Urinary bladder (tissue), 4 donors: ENCODE measurements around the gene STAG1. TPM values are rescaled to one million over a fixed set of nuclear protein-coding genes. Genes with fewer than 3 reads are reported as not detected.
"Not testable (repeated sequence)": the region's sequence is repeated elsewhere in the genome, so short reads cannot be mapped to it uniquely, and the experiment has no call there.

Source experiments
- DNase-seq: peaks from one replicate; pipeline ENCODE4 v3.0.0-alpha.2; 2015; ENCODE audit errors: extremely low spot score
- H3K27ac ChIP-seq: one replicate; pipeline ENCODE4 v1.5.1; 2013; ENCODE audit warnings: low read depth, mild to moderate bottlenecking, moderate library complexity
- H3K36me3 ChIP-seq: one replicate; pipeline ENCODE4 v1.6.1; 2013; ENCODE audit warnings: mild to moderate bottlenecking, moderate library complexity; ENCODE audit not compliant: insufficient read depth
- H3K4me1 ChIP-seq: one replicate; pipeline ENCODE4 v1.6.1; 2013; ENCODE audit warnings: mild to moderate bottlenecking, moderate library complexity; ENCODE audit not compliant: insufficient read depth
- H3K4me3 ChIP-seq: one replicate; pipeline ENCODE4 v1.5.1; 2013; ENCODE audit warnings: low read depth, low read length
- whole genome bisulfite sequencing: extraction: QIAGEN DNeasy Blood & Tissue Kit; methylation state at CpG from one replicate; pipeline ENCODE4 v1.1.7; 2013; 5-methylcytosine and 5-hydroxymethylcytosine counted together
- polyA plus RNA-seq: library from polyadenylated mRNA; stranded (reverse); fragments of 200-250 nt; gene quantifications from one replicate; pipeline ENCODE4 v1.2.3, GENCODE V29; 2013
- total RNA-seq: library from RNA; depleted of rRNA; stranded (reverse); fragments of >200 nt; gene quantifications from one replicate; pipeline ENCODE4 v1.2.3, GENCODE V29; 2014
- donor health status: healthy with polysubstance abuse.
- donor health status: healthy.

Gene STAG1
- total and polyA plus RNA-seq, 2 donors = 19.3 to 130 TPM

DNA sequence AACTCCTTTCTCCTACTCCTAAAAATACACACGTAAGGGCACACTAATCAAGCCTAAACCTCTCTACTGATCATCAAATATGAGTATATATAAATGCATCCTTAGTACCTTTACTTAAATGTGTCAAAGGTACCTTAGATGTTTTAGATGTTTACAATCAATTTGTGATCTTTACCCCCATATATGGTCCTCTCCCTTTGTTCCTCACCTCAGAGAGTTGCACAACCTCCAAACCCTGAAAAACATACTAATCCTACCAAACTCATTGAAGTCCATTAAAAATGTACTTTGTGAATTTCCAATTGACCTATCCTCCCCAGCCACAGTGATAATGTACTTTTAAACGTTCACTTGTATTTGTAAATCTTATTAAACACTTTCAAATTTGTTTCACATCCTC, 249.1 kb downstream of the STAG1 start:
- DNase-seq = no peak
- H3K4me3 ChIP-seq = no peak overlapping the region
- whole genome bisulfite sequencing = 87% methylated on average over 2 of the region's 2 CpGs
- H3K36me3 ChIP-seq = no peaks in the 10 kb centered on the region
- no peaks in the 10 kb centered on the region for H3K4me1 ChIP-seq
- H3K27ac ChIP-seq = no peak overlapping the region

- no peak overlapping the region for H3K27ac ChIP-seq
- DNase-seq = no peak
- WGBS = 87% methylated on average over 6 of the region's 6 CpGs
- no peak overlapping the region for H3K4me3 ChIP-seq
- no peaks in the 10 kb centered on the region for H3K36me3 ChIP-seq
- H3K4me1 ChIP-seq = no peaks in the 10 kb centered on the region
Measured at GRCh38 chr3:136498919-136499447, 253.2 kb downstream of the STAG1 start.

DNA sequence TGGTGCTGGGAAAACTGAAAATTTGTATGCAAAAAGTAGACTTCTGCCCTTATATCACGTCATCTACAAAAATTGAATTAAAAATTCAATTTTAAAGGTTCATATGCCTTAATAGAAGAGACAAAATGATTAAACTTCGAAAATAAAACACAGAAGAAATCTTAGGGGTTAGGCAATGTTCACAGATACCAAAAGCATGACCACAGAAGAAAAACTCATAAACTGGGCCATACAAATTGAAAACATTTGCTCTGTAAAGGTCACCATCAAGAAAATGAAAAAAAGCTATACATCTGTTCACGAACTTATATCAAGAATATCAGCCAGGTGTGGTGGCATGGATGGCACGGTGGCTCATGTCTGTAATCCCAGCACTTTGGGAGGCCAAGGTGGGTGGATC, 257.0 kb downstream of the STAG1 start:
- H3K4me3 ChIP-seq = no peak overlapping the region
- no peaks in the 10 kb centered on the region for H3K36me3 ChIP-seq
- no peak overlapping the region for H3K27ac ChIP-seq
- H3K4me1 ChIP-seq = no peaks in the 10 kb centered on the region
- WGBS = 97% methylated on average over 4 of the region's 4 CpGs
- DNase-seq = no peak

DNA sequence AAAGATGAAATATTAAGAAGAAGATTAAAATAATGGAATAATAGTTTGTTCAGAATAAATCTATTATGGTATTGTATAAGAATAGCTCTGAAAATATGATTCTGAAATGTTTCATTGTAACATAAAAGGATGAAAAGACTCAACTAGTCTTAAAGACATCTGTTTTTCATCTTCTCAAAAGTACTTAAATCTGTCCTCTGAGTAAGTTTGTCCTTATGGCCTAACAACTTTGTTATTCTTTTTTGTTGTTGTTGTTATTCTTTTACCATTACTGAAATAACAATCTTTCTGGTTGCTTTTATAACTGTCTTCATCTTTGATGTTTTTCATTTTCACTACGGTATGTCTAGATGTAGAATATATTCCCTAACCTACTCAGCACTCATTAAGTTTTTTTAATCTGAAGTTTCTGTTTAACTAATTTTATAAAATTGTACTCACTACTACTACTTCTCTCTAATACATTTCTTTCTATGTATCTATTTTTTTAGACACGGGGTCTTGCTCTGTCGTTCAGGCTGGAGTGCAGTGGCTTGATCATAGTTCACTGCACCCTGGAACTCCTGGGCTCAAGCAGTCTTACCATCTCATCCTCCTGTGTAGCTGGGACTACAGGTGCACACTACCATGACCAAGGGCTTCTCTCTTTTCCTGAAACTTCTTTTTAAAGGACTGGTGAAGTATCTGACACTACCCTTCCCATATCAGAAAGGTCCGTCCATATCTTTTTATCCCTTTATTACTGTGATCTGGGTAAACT, 261.4 kb downstream of the STAG1 start:
- peaks cover 3% of the 10 kb centered on the region for H3K36me3 ChIP-seq

GRCh38 chr3:136485777-136486176, 266.4 kb downstream of the STAG1 start:
- WGBS = 94% methylated on average over 1 of the region's 1 CpG
- Histone ChIP-seq H3K36me3 (peaks cover 3% of the 10 kb centered on the region), H3K4me1 (no peaks in the 10 kb centered on the region), H3K4me3 (no peak overlapping the region), H3K27ac (no peak overlapping the region)
- DNase-seq = no peak

More for the DNA sequence above, 261.4 kb downstream of the STAG1 start:
- no peak overlapping the region for H3K27ac ChIP-seq
- 96% methylated on average over 4 of the region's 4 CpGs for WGBS
- no peak overlapping the region for H3K4me3 ChIP-seq
- no peak for DNase-seq
- H3K4me1 ChIP-seq = no peaks in the 10 kb centered on the region

DNA sequence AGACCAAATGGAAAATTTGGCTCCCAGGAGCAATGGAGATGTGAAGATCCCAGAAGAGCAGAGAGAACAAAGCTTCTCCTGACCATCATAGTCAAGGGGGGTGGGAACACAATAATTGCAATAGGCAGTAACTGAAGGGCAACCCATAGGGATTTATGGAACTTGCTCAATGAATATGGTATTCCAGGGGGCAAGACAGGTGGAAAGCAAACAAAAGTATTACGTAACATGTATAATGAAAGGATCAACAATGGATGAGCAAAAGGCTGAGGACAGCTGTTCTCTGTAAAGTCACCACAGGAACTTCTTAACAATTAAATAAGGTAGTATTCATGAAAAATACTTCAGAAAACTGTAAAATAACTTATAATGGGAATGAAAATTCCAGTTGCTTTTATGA, 275.9 kb downstream of the STAG1 start:
- no peak overlapping the region for H3K27ac ChIP-seq
- WGBS = 98% methylated on average over 1 of the region's 1 CpG
- H3K4me3 ChIP-seq = no peak overlapping the region
- H3K4me1 ChIP-seq = no peaks in the 10 kb centered on the region
- DNase-seq = no peak
- no peaks in the 10 kb centered on the region for H3K36me3 ChIP-seq

GRCh38 chr3:136474876-136475275, 277.3 kb downstream of the STAG1 start:
- not testable (repeated sequence) for H3K4me1 ChIP-seq, H3K36me3 ChIP-seq, H3K4me3 ChIP-seq, DNase-seq, H3K27ac ChIP-seq
- 97% methylated on average over 3 of the region's 3 CpGs for WGBS

GRCh38 chr3:136473716-136474326, 278.4 kb downstream of the STAG1 start:
- DNase-seq = no peak
- H3K36me3 ChIP-seq = no peaks in the 10 kb centered on the region
- 78% methylated on average over 3 of the region's 3 CpGs for WGBS

DNA sequence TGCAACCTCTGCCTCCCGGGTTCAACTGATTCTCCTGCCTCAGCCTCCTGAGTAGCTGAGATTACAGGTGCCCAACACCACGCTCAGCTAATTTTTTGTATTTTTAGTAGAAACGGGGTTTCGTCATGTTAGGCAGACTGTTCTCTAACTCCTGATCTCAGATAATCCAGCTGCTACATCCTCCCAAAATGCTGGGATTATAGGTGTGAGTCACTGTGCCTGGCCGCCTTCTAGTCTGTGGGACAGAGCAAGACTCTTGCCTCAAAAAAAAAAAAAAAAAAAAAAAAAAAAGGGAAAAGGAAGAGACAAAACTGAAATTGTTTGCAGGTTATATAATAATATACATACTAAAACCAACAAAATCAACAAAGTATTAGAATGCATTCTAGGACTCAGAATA, 286.9 kb downstream of the STAG1 start:
- no peak for DNase-seq
- Histone ChIP-seq H3K4me3 (no peak overlapping the region), H3K36me3 (peaks cover 2% of the 10 kb centered on the region), H3K4me1 (no peaks in the 10 kb centered on the region), H3K27ac (no peak overlapping the region)
- 95% methylated on average over 5 of the region's 5 CpGs for WGBS

More at GRCh38 chr3:136473716-136474326, 278.4 kb downstream of the STAG1 start:
- Histone ChIP-seq H3K4me3 (no peak overlapping the region), H3K27ac (no peak overlapping the region), H3K4me1 (no peaks in the 10 kb centered on the region)

- Histone ChIP-seq H3K4me3 (no peak overlapping the region), H3K36me3 (peaks cover 2% of the 10 kb centered on the region), H3K4me1 (no peaks in the 10 kb centered on the region), H3K27ac (peak overlapping the region; percentile 29)
- 89% methylated on average over 2 of the region's 2 CpGs for WGBS
- DNase-seq = no peak
Measured at GRCh38 chr3:136464502-136464901, 287.7 kb downstream of the STAG1 start.

DNA sequence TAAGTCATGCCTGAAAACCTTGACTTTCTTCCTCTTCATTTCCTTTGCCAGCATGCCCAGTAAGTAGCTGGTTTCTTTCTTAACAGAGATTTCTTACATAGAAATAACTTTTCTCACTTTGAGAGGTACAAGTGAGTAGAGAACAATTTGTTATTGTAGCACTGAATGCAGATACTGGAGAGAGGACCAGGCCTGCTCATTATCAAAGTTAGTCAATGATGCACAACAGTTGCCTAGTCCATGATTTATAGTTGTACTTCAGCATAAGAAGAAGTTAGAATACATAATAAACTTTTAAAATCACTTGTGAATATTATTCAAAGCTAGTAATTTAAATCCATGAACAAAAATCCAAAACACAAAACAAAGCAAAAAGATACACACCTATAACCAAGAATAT, 289.0 kb downstream of the STAG1 start:
- Histone ChIP-seq H3K4me3 (no peak overlapping the region), H3K4me1 (no peaks in the 10 kb centered on the region), H3K27ac (no peak overlapping the region), H3K36me3 (peaks cover 2% of the 10 kb centered on the region)
- no peak for DNase-seq

DNA sequence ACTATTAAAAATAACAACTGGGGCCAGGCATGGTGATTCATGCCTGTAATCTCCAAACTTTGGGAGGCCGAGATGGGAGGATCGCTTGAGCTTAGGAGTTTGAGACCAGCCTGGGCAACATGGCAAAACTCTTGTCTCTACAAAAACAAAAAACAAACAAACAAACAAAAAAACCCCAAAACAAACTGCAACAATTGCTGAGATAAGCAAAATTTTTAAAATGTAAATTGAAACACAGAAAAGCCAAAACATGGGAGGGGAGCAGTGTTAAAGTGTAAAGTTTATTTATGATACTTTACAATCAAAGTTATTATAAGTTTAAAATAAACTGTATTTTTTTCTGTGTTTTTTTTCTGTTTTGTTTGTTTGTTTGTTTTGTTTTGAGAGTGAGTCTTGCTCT, 294.4 kb downstream of the STAG1 start:
- Histone ChIP-seq H3K27ac (no peak overlapping the region), H3K4me1 (no peaks in the 10 kb centered on the region), H3K36me3 (peaks cover 4% of the 10 kb centered on the region), H3K4me3 (no peak overlapping the region)
- 98% methylated on average over 2 of the region's 2 CpGs for WGBS
- no peak for DNase-seq

GRCh38 chr3:136456196-136456595, 296.0 kb downstream of the STAG1 start:
- peaks cover 7% of the 10 kb centered on the region for H3K36me3 ChIP-seq
- no peak for DNase-seq
- H3K4me1 ChIP-seq = no peaks in the 10 kb centered on the region
- H3K27ac ChIP-seq = no peak overlapping the region
- no peak overlapping the region for H3K4me3 ChIP-seq
- 97% methylated on average over 2 of the region's 2 CpGs for WGBS

- Histone ChIP-seq H3K4me3 (no peak overlapping the region), H3K4me1 (no peaks in the 10 kb centered on the region), H3K27ac (no peak overlapping the region), H3K36me3 (no peaks in the 10 kb centered on the region)
- 92% methylated on average over 3 of the region's 3 CpGs for WGBS
- no peak for DNase-seq
Measured at GRCh38 chr3:136444581-136444980, 307.6 kb downstream of the STAG1 start.
